Lung (tissue), 12 donors: ENCODE results near the gene YAP1. TPM values are rescaled to one million over a fixed set of nuclear protein-coding genes. Genes with fewer than 3 reads are reported as not detected.
A peak's percentile ranks its signal among the peaks of the same experiment; 100 is the strongest.

ENCODE experiments used
- ATAC-seq: fragments of 200-7000 bp; cut with Tn5 transposase; one replicate; pipeline ENCODE4 v1.9.1; 2020; ENCODE audit warnings: moderate number of reproducible peaks; ENCODE audit not compliant: insufficient read depth, low FRiP score
- DNase-seq, 3 donors: peaks; one replicate each; pipeline ENCODE4 v3.0.0-alpha.2; 2013 to 2017
- H3K27ac ChIP-seq, 2 donors: one replicate each; pipeline ENCODE4 v1.5.1; 2013; ENCODE audit warnings: mild to moderate bottlenecking in 2 of 2, moderate library complexity in 2 of 2, control low read depth in 1 of 2, inconsistent platforms in 1 of 2, low read depth in 1 of 2, low read length in 1 of 2
- H3K27me3 ChIP-seq, 3 donors: one replicate each; pipeline ENCODE4 v1.5.1; 2013; ENCODE audit warnings: low read length in 2 of 3; ENCODE audit not compliant: control insufficient read depth in 3 of 3, insufficient read depth in 3 of 3
- H3K36me3 ChIP-seq, 4 donors: one replicate each; pipeline ENCODE4 v1.5.1; 2013; ENCODE audit warnings: low read length in 4 of 4, mild to moderate bottlenecking in 1 of 4, moderate library complexity in 1 of 4; ENCODE audit not compliant: control insufficient read depth in 4 of 4, insufficient read depth in 4 of 4
- H3K4me1 ChIP-seq, 5 donors: one replicate each; pipeline ENCODE4 v1.5.1; 2013; ENCODE audit warnings: low read length in 5 of 5, mild to moderate bottlenecking in 2 of 5, moderate library complexity in 1 of 5; ENCODE audit not compliant: control insufficient read depth in 5 of 5, insufficient read depth in 5 of 5
- H3K4me3 ChIP-seq: one replicate; pipeline ENCODE4 v1.5.1; 2013; ENCODE audit warnings: mild to moderate bottlenecking, control low read depth, moderate library complexity
- H3K9ac ChIP-seq, 2 donors: one replicate each; pipeline ENCODE4 v1.5.1; 2013; ENCODE audit warnings: low read length in 2 of 2, control low read depth in 1 of 2; ENCODE audit not compliant: insufficient read depth in 1 of 2
- H3K9me3 ChIP-seq, 4 donors: one replicate each; pipeline ENCODE4 v1.5.1; 2013; ENCODE audit warnings: low read length in 3 of 4, mild to moderate bottlenecking in 1 of 4, moderate library complexity in 1 of 4; ENCODE audit not compliant: control insufficient read depth in 4 of 4, insufficient read depth in 3 of 4
- WGBS, 2 donors: extraction: QIAGEN DNeasy Blood & Tissue Kit; methylation state at CpG; one replicate each; pipeline ENCODE4 v1.1.7; 2013; 5-methylcytosine and 5-hydroxymethylcytosine counted together
- polyA plus RNA-seq, 2 donors: library from polyadenylated mRNA; stranded (reverse); fragments of 200-250 nt; gene quantifications; one replicate each; pipeline ENCODE4 v1.2.1, GENCODE V29; 2013
- total RNA-seq, 2 donors: library from RNA; depleted of rRNA in 1 of 2; stranded (reverse); fragments of >200 nt in 1 of 2; gene quantifications; one replicate each; pipeline ENCODE4 v1.2.1, GENCODE V29; 2014 to 2021
- TF ChIP-seq, protein P1 (sequence below): IDR thresholded peaks from 2 replicates; pipeline ENCODE4 v1.5.1; 2012; ENCODE audit warnings: mild to moderate bottlenecking; ENCODE audit errors: control extremely low read depth, extremely low read depth
- donor health status: control.
- donor health status: control.
- donor health status: Bipolar disorder and iron deficiency.
- donor health status: healthy.
- donor health status: DM: yes; HTN: yes; CAD: no.

YAP1 gene
- total and polyA plus RNA-seq, 4 donors = 29.5 to 257 (median 80.4) TPM

DNA sequence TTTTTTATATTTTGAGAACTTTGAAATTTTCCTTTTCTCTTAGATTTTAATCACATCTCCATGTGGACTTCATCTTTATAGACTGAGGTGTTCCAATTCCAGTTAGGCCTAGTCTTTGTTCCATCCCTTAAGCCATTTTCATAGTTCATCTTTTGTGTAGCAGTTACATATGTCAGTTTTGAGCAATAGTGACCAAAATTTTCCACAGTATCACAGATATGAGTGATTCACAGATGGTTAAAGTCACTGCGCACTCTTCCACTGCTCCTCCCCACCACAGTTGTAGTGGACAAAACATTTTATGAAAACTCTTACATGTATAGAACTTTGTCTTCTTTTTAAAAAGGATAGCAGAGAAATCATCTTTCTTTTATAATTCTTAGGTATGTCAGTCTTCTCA is 42.8 kb downstream of the YAP1 start:
- no peak overlapping the region for H3K9ac ChIP-seq
- H3K9me3 ChIP-seq = no peaks in the 10 kb centered on the region
- TF ChIP-seq, protein P1, sequence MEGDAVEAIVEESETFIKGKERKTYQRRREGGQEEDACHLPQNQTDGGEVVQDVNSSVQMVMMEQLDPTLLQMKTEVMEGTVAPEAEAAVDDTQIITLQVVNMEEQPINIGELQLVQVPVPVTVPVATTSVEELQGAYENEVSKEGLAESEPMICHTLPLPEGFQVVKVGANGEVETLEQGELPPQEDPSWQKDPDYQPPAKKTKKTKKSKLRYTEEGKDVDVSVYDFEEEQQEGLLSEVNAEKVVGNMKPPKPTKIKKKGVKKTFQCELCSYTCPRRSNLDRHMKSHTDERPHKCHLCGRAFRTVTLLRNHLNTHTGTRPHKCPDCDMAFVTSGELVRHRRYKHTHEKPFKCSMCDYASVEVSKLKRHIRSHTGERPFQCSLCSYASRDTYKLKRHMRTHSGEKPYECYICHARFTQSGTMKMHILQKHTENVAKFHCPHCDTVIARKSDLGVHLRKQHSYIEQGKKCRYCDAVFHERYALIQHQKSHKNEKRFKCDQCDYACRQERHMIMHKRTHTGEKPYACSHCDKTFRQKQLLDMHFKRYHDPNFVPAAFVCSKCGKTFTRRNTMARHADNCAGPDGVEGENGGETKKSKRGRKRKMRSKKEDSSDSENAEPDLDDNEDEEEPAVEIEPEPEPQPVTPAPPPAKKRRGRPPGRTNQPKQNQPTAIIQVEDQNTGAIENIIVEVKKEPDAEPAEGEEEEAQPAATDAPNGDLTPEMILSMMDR = no peak
- H3K27me3 ChIP-seq = no peaks in the 10 kb centered on the region
- DNase-seq = no peak
- no peak overlapping the region for H3K4me3 ChIP-seq
- ATAC-seq = no peak
- H3K4me1 ChIP-seq = peaks cover 2 to 52% (median 26%) of the 10 kb centered on the region in 5 donors
- H3K36me3 ChIP-seq = peaks cover 0 to 7% (median 3%) of the 10 kb centered on the region in 4 donors
- WGBS, 2 donors = 93 to 97% methylated on average over 1 of the region's 1 CpG
- no peak overlapping the region for H3K27ac ChIP-seq

DNA sequence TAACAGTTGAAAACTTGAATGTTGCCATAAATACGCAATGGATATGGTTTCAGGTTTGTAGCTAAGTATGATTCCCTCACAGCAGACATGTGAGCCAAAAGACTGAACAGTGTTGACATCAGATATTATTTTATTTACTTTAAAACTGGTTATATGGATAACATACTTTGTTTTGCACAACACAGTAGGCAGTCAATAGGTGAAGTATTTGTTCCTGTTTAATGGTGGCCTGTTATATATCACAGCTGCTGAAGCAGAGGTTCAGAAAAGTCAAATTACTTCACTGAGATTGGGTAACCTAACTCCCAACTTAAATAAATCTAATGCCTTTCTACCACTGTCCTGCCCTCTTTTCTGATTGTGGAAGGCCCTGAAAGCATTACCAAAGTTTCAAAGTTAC is 44.6 kb downstream of the YAP1 start:
- Histone ChIP-seq H3K27me3 (no peaks in the 10 kb centered on the region), H3K36me3 (peaks cover 0 to 7% (median 3%) of the 10 kb centered on the region in 4 donors), H3K9ac (no peak overlapping the region), H3K4me1 (peaks cover 3 to 65% (median 26%) of the 10 kb centered on the region in 5 donors), H3K27ac (no peak overlapping the region), H3K9me3 (no peaks in the 10 kb centered on the region), H3K4me3 (no peak overlapping the region)
- ATAC-seq = no peak
- 89 to 100% methylated on average over 1 of the region's 1 CpG for WGBS, 2 donors
- TF ChIP-seq, protein P1 = no peak
- peak in 2 of 3 donors; percentile 74 to 83 for DNase-seq

DNA sequence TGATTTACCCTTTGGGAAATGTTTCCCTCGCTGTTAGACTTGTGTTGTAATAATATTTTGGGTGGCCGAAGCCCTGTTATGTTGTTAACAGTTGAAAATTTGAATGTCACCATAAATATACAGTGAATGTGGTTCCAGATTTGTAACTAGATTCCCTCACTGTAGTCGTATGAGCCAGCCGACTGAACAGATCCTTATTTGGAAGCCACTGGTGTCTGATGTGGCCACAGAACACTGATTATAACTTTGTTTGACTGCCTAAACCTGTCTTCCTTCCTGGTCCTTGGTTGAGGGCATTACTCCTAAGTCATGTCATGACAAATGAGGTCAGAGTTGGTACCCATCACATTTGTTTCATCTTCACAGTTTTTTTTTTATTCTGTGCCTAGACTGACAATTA is 45.4 kb downstream of the YAP1 start:
- ATAC-seq = no peak
- peaks cover 0 to 7% (median 2%) of the 10 kb centered on the region in 4 donors for H3K36me3 ChIP-seq
- H3K27ac ChIP-seq = peak overlapping the region in 1 of 2 donors; percentile 7
- TF ChIP-seq, protein P1 = no peak
- DNase-seq = no peak
- 58 to 66% methylated on average over 4 of the region's 4 CpGs for WGBS, 2 donors
- no peaks in the 10 kb centered on the region for H3K27me3 ChIP-seq
- H3K9me3 ChIP-seq = no peaks in the 10 kb centered on the region
- no peak overlapping the region for H3K4me3 ChIP-seq
- peaks cover 6 to 65% (median 30%) of the 10 kb centered on the region in 5 donors for H3K4me1 ChIP-seq
- no peak overlapping the region for H3K9ac ChIP-seq

DNA sequence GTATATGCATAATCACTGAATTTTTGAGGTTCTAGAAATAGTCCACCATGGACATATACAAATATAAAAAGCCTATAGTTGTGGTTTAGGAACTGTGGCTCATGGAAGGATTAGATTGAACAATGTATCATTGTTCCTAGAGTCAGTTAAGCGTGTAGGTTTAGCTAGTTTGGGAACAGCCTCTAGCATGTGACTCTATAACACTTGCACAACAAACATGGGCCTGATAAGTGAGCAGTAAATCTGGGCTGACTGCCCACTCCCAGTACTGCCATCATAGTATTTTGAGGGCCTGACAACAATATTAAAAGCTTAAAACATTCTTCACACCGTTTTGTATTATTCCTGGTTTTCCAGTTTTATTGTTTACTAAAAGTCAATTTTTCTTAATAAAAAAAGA is 47.0 kb downstream of the YAP1 start:
- Histone ChIP-seq H3K4me3 (no peak overlapping the region), H3K9ac (no peak overlapping the region), H3K27ac (peak overlapping the region in 1 of 2 donors; percentile 33), H3K9me3 (no peaks in the 10 kb centered on the region), H3K36me3 (peaks cover 0 to under 1% (median 0%) of the 10 kb centered on the region in 4 donors), H3K4me1 (peaks cover 5 to 65% (median 32%) of the 10 kb centered on the region in 5 donors), H3K27me3 (no peaks in the 10 kb centered on the region)
- TF ChIP-seq, protein P1 = no peak
- ATAC-seq (peak; percentile 43), DNase-seq (peak; percentile 82 to 97 (median 91))
- 41 to 53% methylated on average over 2 of the region's 2 CpGs for WGBS, 2 donors
